ENCODE data around the gene TFDP1.
A peak's percentile ranks its signal among the peaks of the same experiment; 100 is the strongest.

- TF ChIP-seq EP300 (IDR thresholded peaks at IDR 0.05) (no peak), POLR2A (IDR thresholded peaks at IDR 0.05; ENCODE audit: low read depth) (no peak), CTCF (IDR thresholded peaks at IDR 0.05) (peak; percentile 55 to 71 (median 55)), POLR2AphosphoS5 (IDR thresholded peaks at IDR 0.05) (no peak)
Measured at GRCh38 chr13:113562085-113562749, 22.3 kb upstream of the TFDP1 start.
